ENCODE measurements around the gene RPH3AL.

- TF ChIP-seq CTCF (conservative IDR thresholded peaks at IDR 0.05; ENCODE audit: low read depth, low read length), result no peak
- no peak for TF ChIP-seq EZH2 (IDR thresholded peaks at IDR 0.05; ENCODE audit: low read length, unreplicated experiment)
Measured at GRCh38 chr17:258906-259305, 93.7 kb downstream of the RPH3AL start.

Measured in PC-3 (cell line).